ENCODE data around the gene SLC35G4. TPM values are rescaled to one million over a fixed set of nuclear protein-coding genes. Genes with fewer than 3 reads are reported as not detected.

SLC35G4 gene
- total and polyA plus RNA-seq, 2 of the 4 experiments (the other 2 are of a cell fraction) = not detected

GRCh38 chr18:11566236-11566965 lies 43.0 kb upstream of the SLC35G4 start:
- H2AK9ac ChIP-seq (replicated peaks; ENCODE audit: low read depth, low read length, poor library complexity) = no peak overlapping the region
- no TSS peak for BruUV-seq (replicated peaks)
- H3K27ac ChIP-seq (ENCODE audit: insufficient read depth, low read length) = no peak overlapping the region
- H3K56ac ChIP-seq (ENCODE audit: extremely low read depth, insufficient read depth, low read length) = no peak overlapping the region
- H4K20me1 ChIP-seq (ENCODE audit: insufficient read depth, low read length) = no peaks in the 10 kb centered on the region
- no peak overlapping the region for H4K5ac ChIP-seq (ENCODE audit: low read depth, low read length)
- H2AFZ ChIP-seq (replicated peaks; ENCODE audit: low read length, poor library complexity) = no peak overlapping the region
- H2BK20ac ChIP-seq (ENCODE audit: low read depth, low read length) = no peak overlapping the region
- no peak overlapping the region for H3K4me2 ChIP-seq (ENCODE audit: low read depth, low read length)
- no peak overlapping the region for H3K9ac ChIP-seq (ENCODE audit: low read depth, low read length)
- H3K79me1 ChIP-seq (ENCODE audit: low read depth in 1 of 2, low read length in 2 of 2) = no peaks in the 10 kb centered on the region
- no peak overlapping the region for H3K4ac ChIP-seq (ENCODE audit: low read depth, low read length)
- no peak overlapping the region for H3K4me3 ChIP-seq (ENCODE audit: insufficient read depth, low read depth, low read length)
- H2AK5ac ChIP-seq (ENCODE audit: low read depth, low read length) = no peak overlapping the region
- no peak overlapping the region for H4K8ac ChIP-seq (ENCODE audit: low read depth in 2 of 2, low read length in 2 of 2)
- H2BK15ac ChIP-seq (ENCODE audit: low read depth, low read length) = no peak overlapping the region
- DNase-seq = no peak
- no peak overlapping the region for H3K18ac ChIP-seq (ENCODE audit: low read depth, low read length)
- dilution Hi-C loops (cut with HindIII; ENCODE audit: low sequenced_read_pairs, unreplicated experiment) = no loop called here
- no peaks in the 10 kb centered on the region for H3K9me3 ChIP-seq (ENCODE audit: control insufficient read depth, insufficient read depth, low read length)
- no peak overlapping the region for H2BK120ac ChIP-seq (ENCODE audit: low read depth, low read length)
- 80% methylated on average over 1 of the region's 5 CpGs; no CpG with 5 or more reads in 1 of the 2 experiments for WGBS, 2 experiments (ENCODE audit: extremely low coverage in 2 of 2, insufficient read length in 1 of 2)
- peaks cover 26% of the 10 kb centered on the region for H3K27me3 ChIP-seq (ENCODE audit: control insufficient read depth, insufficient read depth, low read length)
- no peak overlapping the region for H3K23ac ChIP-seq (ENCODE audit: low read depth, low read length)
- H4K91ac ChIP-seq (ENCODE audit: insufficient read depth, low read depth, low read length) = no peak overlapping the region
- ATAC-seq (ENCODE audit: low read depth) = no peak
- ChIA-PET CTCF (no interaction called here), POLR2A (ENCODE audit: unreplicated experiment) (no interaction called here)
- in situ Hi-C loops (cut with MboI; ENCODE audit: low sequenced_read_pairs) = no loop called here
- no peaks in the 10 kb centered on the region for H3K9me1 ChIP-seq (ENCODE audit: insufficient read depth, low read length)
- intact Hi-C loops (cut with micrococcal nuclease) = no loop called here
- TF ChIP-seq BHLHE40 (IDR thresholded peaks at IDR 0.05; ENCODE audit: low read depth, low read length) (no peak), MXI1 (IDR thresholded peaks at IDR 0.05; ENCODE audit: borderline replicate concordance, low read depth, low read length) (no peak), MAZ (IDR thresholded peaks at IDR 0.05; ENCODE audit: borderline replicate concordance, low read depth, low read length) (no peak), RCOR1 (IDR thresholded peaks at IDR 0.05; ENCODE audit: insufficient replicate concordance, low read length) (no peak), POLR2A (IDR thresholded peaks at IDR 0.05; ENCODE audit: low read depth, low read length) (no peak), CTCF (conservative IDR thresholded peaks at IDR 0.05; ENCODE audit: low read depth, low read length) (no peak), ELK1 (IDR thresholded peaks at IDR 0.05; ENCODE audit: borderline replicate concordance, low read depth, low read length) (no peak), USF2 (IDR thresholded peaks at IDR 0.05; ENCODE audit: low read depth, low read length) (no peak), RFX5 (IDR thresholded peaks at IDR 0.05; ENCODE audit: low read depth, low read length) (no peak), NFE2L2 (IDR thresholded peaks at IDR 0.05; ENCODE audit: low read depth, low read length) (no peak), CHD1 (IDR thresholded peaks at IDR 0.05; ENCODE audit: low read depth, low read length) (no peak), CEBPB (IDR thresholded peaks at IDR 0.05; ENCODE audit: low read depth, low read length) (no peak)
- no peaks in the 10 kb centered on the region for H3K36me3 ChIP-seq (ENCODE audit: control insufficient read depth, insufficient read depth, low read length)
- no peak overlapping the region for H3K14ac ChIP-seq (replicated peaks; ENCODE audit: low read depth, low read length)
- H3K4me1 ChIP-seq (ENCODE audit: control insufficient read depth, insufficient read depth, low read length) = no peaks in the 10 kb centered on the region
- no peak overlapping the region for H2BK5ac ChIP-seq (ENCODE audit: low read depth, low read length, poor library complexity, severe bottlenecking)
